Retinal pigment epithelial cell (primary cell): Measurements from ENCODE around the gene TRAF7.
A peak's percentile ranks its signal among the peaks of the same experiment; 100 is the strongest.
"Not testable (repeated sequence)": the region's sequence is repeated elsewhere in the genome, so short reads cannot be mapped to it uniquely, and the experiment has no call there.

Experiments used
- DNase-seq: peaks from one replicate; pipeline ENCODE4 v3.0.0-alpha.2; 2010; ENCODE audit warnings: low read depth
- H3K4me3 ChIP-seq: 2 replicates; pipeline ENCODE4 v1.5.1; 2011; ENCODE audit warnings: mild to moderate bottlenecking, low read length, control low read depth, moderate library complexity
- CTCF ChIP-seq: conservative IDR thresholded peaks from 2 replicates; pipeline ENCODE4 v1.5.1; 2011; ENCODE audit warnings: low read depth, low read length, control low read depth, inconsistent platforms

TRAF7 gene

GRCh38 chr16:2115591-2115973 is 40.0 kb upstream of the TRAF7 start:
- no peak for DNase-seq
- H3K4me3 ChIP-seq: no peak overlapping the region
- TF ChIP-seq CTCF: no peak

- H3K4me3 ChIP-seq, DNase-seq: not testable (repeated sequence)
Observed at GRCh38 chr16:2116428-2116827, 39.2 kb upstream of the TRAF7 start.

- not testable (repeated sequence) for H3K4me3 ChIP-seq, DNase-seq
Observed at GRCh38 chr16:2117341-2117740, 38.2 kb upstream of the TRAF7 start.

- H3K4me3 ChIP-seq, DNase-seq: not testable (repeated sequence)
Observed at GRCh38 chr16:2117960-2118722, 37.4 kb upstream of the TRAF7 start.

GRCh38 chr16:2121325-2121724 is 34.3 kb upstream of the TRAF7 start:
- peak; percentile 27 for TF ChIP-seq CTCF
- H3K4me3 ChIP-seq, DNase-seq: not testable (repeated sequence)

- no peak overlapping the region for H3K4me3 ChIP-seq
- TF ChIP-seq CTCF: no peak
- no peak for DNase-seq
Observed at GRCh38 chr16:2121853-2122252, 33.7 kb upstream of the TRAF7 start.

- no peak overlapping the region for H3K4me3 ChIP-seq
- TF ChIP-seq CTCF: no peak
Observed at GRCh38 chr16:2122429-2122828, 33.2 kb upstream of the TRAF7 start.

GRCh38 chr16:2122934-2123683 is 32.5 kb upstream of the TRAF7 start:
- not testable (repeated sequence) for H3K4me3 ChIP-seq, DNase-seq

More at GRCh38 chr16:2122429-2122828, 33.2 kb upstream of the TRAF7 start:
- DNase-seq: no peak

- not testable (repeated sequence) for DNase-seq, H3K4me3 ChIP-seq
Observed at GRCh38 chr16:2123706-2124376, 31.7 kb upstream of the TRAF7 start.

- not testable (repeated sequence) for H3K4me3 ChIP-seq, DNase-seq
Observed at GRCh38 chr16:2124377-2124693, 31.2 kb upstream of the TRAF7 start.

- not testable (repeated sequence) for H3K4me3 ChIP-seq, DNase-seq
Observed at GRCh38 chr16:2124694-2125444, 30.7 kb upstream of the TRAF7 start.

GRCh38 chr16:2125609-2126008 is 30.0 kb upstream of the TRAF7 start:
- H3K4me3 ChIP-seq, DNase-seq: not testable (repeated sequence)

- not testable (repeated sequence) for DNase-seq
Observed at GRCh38 chr16:2126161-2126743, 29.3 kb upstream of the TRAF7 start.

More at GRCh38 chr16:2126161-2126743, 29.3 kb upstream of the TRAF7 start:
- not testable (repeated sequence) for H3K4me3 ChIP-seq
